Measurements from ENCODE around the gene PLLP. TPM values are rescaled to one million over a fixed set of nuclear protein-coding genes. Genes with fewer than 3 reads are reported as not detected.

The PLLP gene
- total RNA-seq, 4 donors from 2014 or later, result 4.4 to 13.5 (median 9.6) TPM

GRCh38 chr16:57263541-57264351, 20.7 kb downstream of the PLLP start:
- no peaks in the 10 kb centered on the region for H3K9me3 ChIP-seq
- in situ Hi-C loops (cut with MboI; ENCODE audit: low pct_ligation_motif_present in 1 of 4, low pct_unique_long_range_greater_than_20kb in 1 of 4, low sequenced_read_pairs in 3 of 4) (no loop called here), intact Hi-C loops (cut with DNase I; ENCODE audit: low total_unique reads) (no loop called here)
- H3K27ac ChIP-seq, result peak overlapping the region in 1 of 4 donors; percentile 75
- no peak overlapping the region for H3K4me3 ChIP-seq
- no peaks in the 10 kb centered on the region for H3K36me3 ChIP-seq
- H3K4me1 ChIP-seq, result peaks cover 8 to 44% (median 27%) of the 10 kb centered on the region in 4 donors
- WGBS, 2 donors (ENCODE audit: low coverage in 1 of 2), result 78% methylated on average over 17 of the region's 18 CpGs; no CpG with 5 or more reads in 1 of the 2 donors
- H3K27me3 ChIP-seq, result no peaks in the 10 kb centered on the region
- no peak for TF ChIP-seq EP300 (IDR thresholded peaks at IDR 0.05; ENCODE audit: low read depth)
- no peak for TF ChIP-seq CTCF (IDR thresholded peaks at IDR 0.05)
- no peak for TF ChIP-seq POLR2AphosphoS5 (IDR thresholded peaks at IDR 0.05)
- TF ChIP-seq POLR2A (IDR thresholded peaks at IDR 0.05), result no peak
- DNase-seq, result no peak

- 74% methylated on average over 16 of the region's 17 CpGs; no CpG with 5 or more reads in 1 of the 2 donors for WGBS, 2 donors (ENCODE audit: low coverage in 1 of 2)
- no peak overlapping the region for H3K27ac ChIP-seq
- H3K4me1 ChIP-seq, result peaks cover 5 to 36% (median 21%) of the 10 kb centered on the region in 4 donors
- no peak overlapping the region for H3K4me3 ChIP-seq
- DNase-seq, result no peak
- intact Hi-C loops (cut with DNase I; ENCODE audit: low total_unique reads) (no loop called here), in situ Hi-C loops (cut with MboI; ENCODE audit: low pct_ligation_motif_present in 1 of 4, low pct_unique_long_range_greater_than_20kb in 1 of 4, low sequenced_read_pairs in 3 of 4) (no loop called here)
- H3K36me3 ChIP-seq, result no peaks in the 10 kb centered on the region
- TF ChIP-seq POLR2AphosphoS5 (IDR thresholded peaks at IDR 0.05) (no peak), EP300 (IDR thresholded peaks at IDR 0.05; ENCODE audit: low read depth) (no peak), POLR2A (IDR thresholded peaks at IDR 0.05) (no peak), CTCF (IDR thresholded peaks at IDR 0.05) (no peak)
- no peaks in the 10 kb centered on the region for H3K27me3 ChIP-seq
- H3K9me3 ChIP-seq, result no peaks in the 10 kb centered on the region
Measured at GRCh38 chr16:57262841-57263540, 21.5 kb downstream of the PLLP start.

- TF ChIP-seq POLR2A (IDR thresholded peaks at IDR 0.05) (no peak), POLR2AphosphoS5 (IDR thresholded peaks at IDR 0.05) (no peak), EP300 (IDR thresholded peaks at IDR 0.05; ENCODE audit: low read depth) (no peak), CTCF (IDR thresholded peaks at IDR 0.05) (no peak)
- in situ Hi-C loops (cut with MboI; ENCODE audit: low pct_ligation_motif_present in 1 of 4, low pct_unique_long_range_greater_than_20kb in 1 of 4, low sequenced_read_pairs in 3 of 4) (no loop called here), intact Hi-C loops (cut with DNase I; ENCODE audit: low total_unique reads) (no loop called here)
- 97% methylated on average over 9 of the region's 9 CpGs; no CpG with 5 or more reads in 1 of the 2 donors for WGBS, 2 donors (ENCODE audit: low coverage in 1 of 2)
- no peak overlapping the region for H3K27ac ChIP-seq
- no peak for DNase-seq
- H3K9me3 ChIP-seq, result no peaks in the 10 kb centered on the region
- no peaks in the 10 kb centered on the region for H3K27me3 ChIP-seq
- H3K4me1 ChIP-seq, result peaks cover 5 to 31% (median 19%) of the 10 kb centered on the region in 4 donors
- no peak overlapping the region for H3K4me3 ChIP-seq
- no peaks in the 10 kb centered on the region for H3K36me3 ChIP-seq
Measured at GRCh38 chr16:57261806-57262205, 22.7 kb downstream of the PLLP start.

- TF ChIP-seq EP300 (IDR thresholded peaks at IDR 0.05; ENCODE audit: low read depth) (no peak), CTCF (IDR thresholded peaks at IDR 0.05) (no peak), POLR2AphosphoS5 (IDR thresholded peaks at IDR 0.05) (no peak), POLR2A (IDR thresholded peaks at IDR 0.05) (no peak)
- Histone ChIP-seq H3K4me1 (peaks cover 0 to 17% (median 7%) of the 10 kb centered on the region in 4 donors), H3K36me3 (peaks cover 0 to 1% (median 0%) of the 10 kb centered on the region in 4 donors), H3K27ac (peak overlapping the region in 3 of 4 donors; percentile 4 to 48 (median 46)), H3K4me3 (no peak overlapping the region), H3K9me3 (no peaks in the 10 kb centered on the region), H3K27me3 (no peaks in the 10 kb centered on the region)
- in situ Hi-C loops (cut with MboI; ENCODE audit: low pct_ligation_motif_present in 1 of 4, low pct_unique_long_range_greater_than_20kb in 1 of 4, low sequenced_read_pairs in 3 of 4), result no loop called here
- intact Hi-C loops (cut with DNase I; ENCODE audit: low total_unique reads), result no loop called here
- peak; percentile 7 for DNase-seq
- WGBS, 2 donors (ENCODE audit: low coverage in 1 of 2), result 51% methylated on average over 16 of the region's 16 CpGs; no CpG with 5 or more reads in 1 of the 2 donors
Measured at GRCh38 chr16:57260294-57260929, 24.1 kb downstream of the PLLP start.
